Peyer's patch (tissue), 4 donors: Measurements from ENCODE around the gene HSFX3.
A peak's percentile ranks its signal among the peaks of the same experiment; 100 is the strongest.

ENCODE experiments used
- POLR2A ChIP-seq, 2 donors: fragments of 450-650 bp; IDR thresholded peaks; one replicate each; pipeline ENCODE4 v1.5.1; 2017; ENCODE audit warnings: antibody characterized with exemption in 2 of 2, mild to moderate bottlenecking in 2 of 2, moderate library complexity in 2 of 2
- TF ChIP-seq, protein P1 (sequence below), 6 experiments: fragments of 450-650 bp in 4 of 6; fragments of 200-600 bp in 2 of 6; sonication (generic) in 1 of 6; IDR thresholded peaks; one replicate each; pipeline ENCODE4 v1.5.1; 2017 to 2019; ENCODE audit warnings: antibody characterized with exemption in 6 of 6, mild to moderate bottlenecking in 3 of 6, moderate library complexity in 1 of 6

DNA sequence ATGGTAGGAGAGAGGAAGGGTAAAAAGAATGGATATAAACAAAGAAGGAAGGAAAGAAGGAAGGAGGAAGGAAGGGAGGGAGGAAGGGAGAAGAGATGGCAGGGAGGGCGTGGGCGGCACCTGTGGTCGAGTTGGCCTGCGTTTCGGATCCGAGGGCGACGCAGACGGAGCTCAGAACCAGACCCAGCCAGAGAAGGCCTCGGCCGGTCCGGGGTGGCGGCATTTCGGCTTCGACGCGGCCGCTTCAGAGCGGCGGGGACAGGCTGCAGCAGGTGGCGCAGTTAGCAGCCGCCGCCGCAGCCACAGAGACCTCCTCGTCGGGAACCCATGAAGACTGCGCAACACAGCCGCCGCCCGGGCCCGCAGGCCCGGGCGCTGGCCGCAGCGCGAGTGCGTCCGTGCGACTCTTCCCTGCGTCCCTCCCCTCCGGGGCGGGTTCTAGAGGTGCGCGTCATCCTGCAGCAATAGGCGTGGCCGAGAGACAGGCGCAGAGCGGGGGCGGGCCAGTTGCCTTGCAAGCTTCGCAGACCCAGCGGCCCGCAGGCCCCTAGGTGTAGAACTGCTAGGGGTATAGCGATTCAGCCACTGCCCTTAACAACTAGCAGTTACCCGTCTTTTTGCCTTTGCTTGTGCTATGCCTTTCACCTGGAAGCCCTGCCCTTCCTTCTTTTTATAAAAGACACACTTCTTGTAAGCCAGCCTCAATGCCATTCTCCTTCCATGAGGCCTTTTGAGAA, 44.6 kb downstream of the HSFX3 start, which contains the start of gene IDS:
- TF ChIP-seq, protein P1, sequence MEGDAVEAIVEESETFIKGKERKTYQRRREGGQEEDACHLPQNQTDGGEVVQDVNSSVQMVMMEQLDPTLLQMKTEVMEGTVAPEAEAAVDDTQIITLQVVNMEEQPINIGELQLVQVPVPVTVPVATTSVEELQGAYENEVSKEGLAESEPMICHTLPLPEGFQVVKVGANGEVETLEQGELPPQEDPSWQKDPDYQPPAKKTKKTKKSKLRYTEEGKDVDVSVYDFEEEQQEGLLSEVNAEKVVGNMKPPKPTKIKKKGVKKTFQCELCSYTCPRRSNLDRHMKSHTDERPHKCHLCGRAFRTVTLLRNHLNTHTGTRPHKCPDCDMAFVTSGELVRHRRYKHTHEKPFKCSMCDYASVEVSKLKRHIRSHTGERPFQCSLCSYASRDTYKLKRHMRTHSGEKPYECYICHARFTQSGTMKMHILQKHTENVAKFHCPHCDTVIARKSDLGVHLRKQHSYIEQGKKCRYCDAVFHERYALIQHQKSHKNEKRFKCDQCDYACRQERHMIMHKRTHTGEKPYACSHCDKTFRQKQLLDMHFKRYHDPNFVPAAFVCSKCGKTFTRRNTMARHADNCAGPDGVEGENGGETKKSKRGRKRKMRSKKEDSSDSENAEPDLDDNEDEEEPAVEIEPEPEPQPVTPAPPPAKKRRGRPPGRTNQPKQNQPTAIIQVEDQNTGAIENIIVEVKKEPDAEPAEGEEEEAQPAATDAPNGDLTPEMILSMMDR (IDR thresholded peaks at IDR 0.05) = no peak
- peak; percentile 91 for TF ChIP-seq POLR2A (IDR thresholded peaks at IDR 0.05)
